Activated naive CD4-positive, alpha-beta T cell treated with anti-CD3 and anti-CD28 coated beads, Interleukin-2, amount 50 U/mL, for 24 hours (primary cell): ENCODE measurements around the gene KIAA0753.

ENCODE experiments used
- H3K27ac Mint-ChIP-seq: one replicate; pipeline ENCODE4 v1.8.0; 2021; ENCODE audit warnings: mild to moderate bottlenecking, mixed read lengths
- H3K27me3 Mint-ChIP-seq: one replicate; pipeline ENCODE4 v1.8.0; 2021; ENCODE audit warnings: mixed read lengths
- H3K36me3 Mint-ChIP-seq: one replicate; pipeline ENCODE4 v1.8.0; 2021; ENCODE audit warnings: mixed read lengths
- H3K4me1 Mint-ChIP-seq: one replicate; pipeline ENCODE4 v1.8.0; 2021; ENCODE audit warnings: mixed read lengths
- H3K4me3 Mint-ChIP-seq: one replicate; pipeline ENCODE4 v1.8.0; 2021; ENCODE audit warnings: mild to moderate bottlenecking, mixed read lengths
- H3K9me3 Mint-ChIP-seq: one replicate; pipeline ENCODE4 v1.8.0; 2021; ENCODE audit warnings: mixed read lengths

KIAA0753 gene

GRCh38 chr17:6546069-6546718 is 94.3 kb downstream of the KIAA0753 start:
- H3K36me3 Mint-ChIP-seq = no peaks in the 10 kb centered on the region
- no peak overlapping the region for H3K27ac Mint-ChIP-seq
- no peaks in the 10 kb centered on the region for H3K9me3 Mint-ChIP-seq
- H3K4me3 Mint-ChIP-seq = no peak overlapping the region
- peaks cover 9% of the 10 kb centered on the region for H3K4me1 Mint-ChIP-seq
- H3K27me3 Mint-ChIP-seq = no peaks in the 10 kb centered on the region

DNA sequence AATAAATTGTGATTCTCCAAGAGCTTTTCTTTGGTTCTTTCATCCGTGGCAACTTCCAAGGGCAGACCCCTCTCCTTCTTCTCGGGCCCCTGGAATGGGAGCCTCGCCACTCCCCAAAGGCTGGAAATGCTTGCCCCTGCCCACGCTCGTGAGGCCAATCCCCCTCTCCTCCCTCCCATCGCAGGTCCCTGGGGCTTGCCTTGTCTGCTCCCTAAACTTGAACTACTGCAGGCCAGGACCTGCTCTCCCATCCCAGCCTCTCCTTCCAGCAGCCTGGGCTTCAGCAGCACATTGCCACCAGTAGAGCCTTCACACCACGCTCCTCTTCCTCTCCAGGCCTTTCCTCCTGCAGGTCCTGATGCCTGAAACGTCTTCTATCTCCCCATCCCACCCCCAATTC is 95.2 kb downstream of the KIAA0753 start:
- no peaks in the 10 kb centered on the region for H3K9me3 Mint-ChIP-seq
- no peaks in the 10 kb centered on the region for H3K27me3 Mint-ChIP-seq
- H3K36me3 Mint-ChIP-seq = no peaks in the 10 kb centered on the region
- no peak overlapping the region for H3K4me3 Mint-ChIP-seq
- H3K4me1 Mint-ChIP-seq = peaks cover 9% of the 10 kb centered on the region
- H3K27ac Mint-ChIP-seq = no peak overlapping the region

DNA sequence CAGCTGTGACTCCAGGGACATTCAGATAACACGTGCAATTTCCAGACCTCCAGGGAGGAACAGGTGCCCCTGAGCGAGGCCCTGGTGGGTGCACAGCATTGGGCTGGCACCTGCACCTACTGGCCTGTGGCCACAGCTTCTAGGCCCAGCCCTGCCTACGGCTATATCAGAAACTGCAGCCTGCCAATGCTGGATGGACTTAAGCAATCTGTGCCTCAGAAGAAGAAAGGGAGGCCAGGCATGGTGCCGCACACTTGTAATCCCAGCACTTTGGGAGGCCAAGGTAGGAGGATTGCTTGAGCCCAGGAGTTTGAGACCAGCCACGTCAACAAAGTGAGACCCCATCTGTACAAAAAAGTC is 96.5 kb downstream of the KIAA0753 start:
- H3K9me3 Mint-ChIP-seq = no peaks in the 10 kb centered on the region

GRCh38 chr17:6543079-6544010 is 97.2 kb downstream of the KIAA0753 start:
- Mint-ChIP-seq H3K27me3 (peaks cover 2% of the 10 kb centered on the region), H3K4me1 (peaks cover 3% of the 10 kb centered on the region), H3K36me3 (no peaks in the 10 kb centered on the region), H3K27ac (no peak overlapping the region), H3K4me3 (no peak overlapping the region), H3K9me3 (no peaks in the 10 kb centered on the region)

More for the DNA sequence above, 96.5 kb downstream of the KIAA0753 start:
- Mint-ChIP-seq H3K27me3 (peaks cover 2% of the 10 kb centered on the region), H3K4me3 (no peak overlapping the region), H3K4me1 (peaks cover 9% of the 10 kb centered on the region), H3K36me3 (no peaks in the 10 kb centered on the region), H3K27ac (no peak overlapping the region)

DNA sequence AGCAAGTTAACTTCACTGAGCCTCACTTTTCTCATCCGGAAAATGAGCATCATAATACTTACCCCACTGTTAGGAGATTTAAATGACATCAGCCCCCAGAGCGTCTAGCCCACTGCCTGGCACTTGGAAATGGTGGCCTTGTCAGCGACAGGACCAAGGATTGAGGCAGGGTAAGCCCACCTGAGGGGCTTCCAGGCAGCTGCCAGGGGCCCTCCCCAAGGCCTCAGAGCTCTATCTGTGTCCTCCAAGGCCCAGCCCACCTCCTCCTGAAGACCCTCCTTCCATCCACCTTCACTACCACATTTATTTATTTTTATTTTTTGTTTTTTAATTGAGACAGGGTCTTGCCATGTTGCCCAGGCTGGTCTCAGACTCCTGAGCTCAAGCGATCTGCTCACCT is 97.9 kb downstream of the KIAA0753 start:
- H3K36me3 Mint-ChIP-seq = peaks cover 1% of the 10 kb centered on the region
- H3K27ac Mint-ChIP-seq = no peak overlapping the region
- no peaks in the 10 kb centered on the region for H3K9me3 Mint-ChIP-seq
- no peaks in the 10 kb centered on the region for H3K4me1 Mint-ChIP-seq
- H3K4me3 Mint-ChIP-seq = no peak overlapping the region
- H3K27me3 Mint-ChIP-seq = peaks cover 2% of the 10 kb centered on the region

- Mint-ChIP-seq H3K27me3 (peaks cover 2% of the 10 kb centered on the region), H3K4me3 (no peak overlapping the region), H3K27ac (no peak overlapping the region), H3K9me3 (no peaks in the 10 kb centered on the region), H3K36me3 (peaks cover 2% of the 10 kb centered on the region), H3K4me1 (no peaks in the 10 kb centered on the region)
Observed at GRCh38 chr17:6541886-6542285, 98.6 kb downstream of the KIAA0753 start.

DNA sequence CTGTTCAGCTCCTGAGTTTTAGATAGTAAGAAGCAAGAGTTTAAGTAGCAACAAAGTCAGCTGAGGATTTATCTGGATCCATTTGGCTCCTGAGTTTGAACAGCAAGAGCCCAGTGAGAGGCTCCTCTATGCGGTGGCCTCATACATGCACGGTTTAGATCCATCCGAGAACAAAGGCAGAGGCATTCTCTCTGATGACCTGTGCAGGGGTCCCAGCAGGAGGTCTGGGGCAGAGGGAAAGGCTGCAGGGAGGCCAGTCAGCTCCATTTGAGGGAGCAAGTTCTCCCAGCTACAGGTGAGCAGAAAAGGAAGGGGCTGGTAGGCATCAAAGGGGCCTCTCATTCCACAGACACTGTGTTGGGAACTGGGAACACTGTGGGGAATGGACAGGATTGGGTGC is 100.6 kb downstream of the KIAA0753 start:
- H3K36me3 Mint-ChIP-seq = peaks cover 2% of the 10 kb centered on the region
- H3K4me1 Mint-ChIP-seq = no peaks in the 10 kb centered on the region
- peaks cover 2% of the 10 kb centered on the region for H3K27me3 Mint-ChIP-seq
- no peaks in the 10 kb centered on the region for H3K9me3 Mint-ChIP-seq
- H3K27ac Mint-ChIP-seq = no peak overlapping the region
- no peak overlapping the region for H3K4me3 Mint-ChIP-seq

DNA sequence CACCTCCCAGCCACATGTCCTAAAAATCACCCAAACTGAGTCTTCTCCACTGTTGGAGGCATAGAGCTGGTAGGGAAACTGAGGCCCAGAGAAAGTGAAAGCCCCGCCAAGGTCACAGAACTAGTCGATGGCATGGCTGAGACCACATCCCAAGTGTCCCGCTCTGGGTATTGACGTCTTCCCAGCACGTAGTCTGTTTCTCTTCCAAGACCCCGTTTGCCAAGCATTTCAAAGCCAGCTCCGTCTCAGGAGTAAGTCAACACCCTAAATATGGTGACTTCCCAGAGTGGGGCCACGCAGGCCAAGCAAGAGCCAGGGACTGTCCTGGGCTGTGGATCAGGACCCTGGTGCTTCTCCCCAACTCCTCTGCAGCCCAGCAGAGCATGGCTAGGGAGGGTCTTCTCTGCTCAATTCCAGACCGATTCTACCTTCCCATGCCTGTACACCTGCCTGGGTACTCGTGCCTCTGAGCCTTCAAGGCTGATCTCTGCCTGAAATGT is 103.9 kb downstream of the KIAA0753 start:
- Mint-ChIP-seq H3K27me3 (peaks cover 2% of the 10 kb centered on the region), H3K4me1 (no peaks in the 10 kb centered on the region), H3K27ac (no peak overlapping the region), H3K36me3 (peaks cover 2% of the 10 kb centered on the region), H3K4me3 (no peak overlapping the region), H3K9me3 (no peaks in the 10 kb centered on the region)

- peaks cover 2% of the 10 kb centered on the region for H3K36me3 Mint-ChIP-seq
- peaks cover 2% of the 10 kb centered on the region for H3K27me3 Mint-ChIP-seq
- H3K27ac Mint-ChIP-seq = no peak overlapping the region
- H3K4me1 Mint-ChIP-seq = no peaks in the 10 kb centered on the region
- H3K4me3 Mint-ChIP-seq = no peak overlapping the region
- H3K9me3 Mint-ChIP-seq = no peaks in the 10 kb centered on the region
Observed at GRCh38 chr17:6536053-6536452, 104.5 kb downstream of the KIAA0753 start.

- no peak overlapping the region for H3K27ac Mint-ChIP-seq
- H3K36me3 Mint-ChIP-seq = peaks cover 2% of the 10 kb centered on the region
- H3K27me3 Mint-ChIP-seq = peaks cover 2% of the 10 kb centered on the region
Observed at GRCh38 chr17:6534846-6535514, 105.5 kb downstream of the KIAA0753 start.

GRCh38 chr17:6532441-6532885 is 108.0 kb downstream of the KIAA0753 start:
- no peak overlapping the region for H3K4me3 Mint-ChIP-seq
- H3K9me3 Mint-ChIP-seq = no peaks in the 10 kb centered on the region
- H3K27ac Mint-ChIP-seq = no peak overlapping the region
- H3K4me1 Mint-ChIP-seq = no peaks in the 10 kb centered on the region
- H3K36me3 Mint-ChIP-seq = no peaks in the 10 kb centered on the region
- no peaks in the 10 kb centered on the region for H3K27me3 Mint-ChIP-seq

More at GRCh38 chr17:6534846-6535514, 105.5 kb downstream of the KIAA0753 start:
- Mint-ChIP-seq H3K9me3 (no peaks in the 10 kb centered on the region), H3K4me1 (no peaks in the 10 kb centered on the region), H3K4me3 (no peak overlapping the region)

DNA sequence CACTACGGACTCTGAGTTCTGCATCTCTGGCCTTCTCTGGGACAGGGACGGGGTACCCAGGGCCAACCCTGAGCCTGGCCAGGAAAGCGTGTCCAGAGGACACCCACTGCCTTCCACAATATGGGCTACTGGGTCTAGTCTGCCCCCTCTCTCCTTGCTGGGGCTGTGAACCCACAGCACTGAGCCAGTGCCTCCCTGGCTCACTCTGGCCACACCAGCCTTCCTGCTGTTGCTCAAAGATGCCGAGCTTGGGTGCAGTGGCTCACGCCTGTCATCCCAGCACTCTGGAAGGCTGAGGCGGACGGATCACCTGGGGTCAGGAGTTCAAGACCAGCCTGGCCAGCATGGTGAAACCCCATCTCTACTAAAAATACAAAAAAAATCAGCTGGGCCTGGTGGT is 108.9 kb downstream of the KIAA0753 start:
- H3K9me3 Mint-ChIP-seq = no peaks in the 10 kb centered on the region
- H3K4me3 Mint-ChIP-seq = no peak overlapping the region
- no peak overlapping the region for H3K27ac Mint-ChIP-seq
- H3K36me3 Mint-ChIP-seq = no peaks in the 10 kb centered on the region
- no peaks in the 10 kb centered on the region for H3K27me3 Mint-ChIP-seq
- H3K4me1 Mint-ChIP-seq = no peaks in the 10 kb centered on the region

- no peaks in the 10 kb centered on the region for H3K36me3 Mint-ChIP-seq
- H3K4me3 Mint-ChIP-seq = no peak overlapping the region
- no peak overlapping the region for H3K27ac Mint-ChIP-seq
- no peaks in the 10 kb centered on the region for H3K9me3 Mint-ChIP-seq
- no peaks in the 10 kb centered on the region for H3K4me1 Mint-ChIP-seq
- no peaks in the 10 kb centered on the region for H3K27me3 Mint-ChIP-seq
Observed at GRCh38 chr17:6530324-6530920, 110.1 kb downstream of the KIAA0753 start.

DNA sequence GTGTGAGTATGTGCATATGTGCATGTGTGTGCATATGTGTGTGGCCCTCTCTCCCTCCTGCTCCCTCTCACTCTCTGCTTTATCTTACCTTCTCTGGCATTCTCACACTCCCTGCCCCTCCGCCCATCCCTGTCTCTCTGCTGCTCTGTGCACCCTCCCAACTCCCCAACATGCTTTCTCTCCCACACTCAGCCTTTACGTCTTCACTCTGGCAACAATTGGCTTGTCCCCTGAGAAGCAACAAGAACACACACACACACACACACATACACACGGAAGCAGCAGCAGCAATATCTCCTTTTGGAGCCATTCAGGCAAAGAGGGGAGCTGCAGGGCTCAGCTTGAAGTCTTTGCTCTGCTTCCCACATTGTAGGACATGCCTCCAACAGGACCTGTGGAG is 112.0 kb downstream of the KIAA0753 start:
- Mint-ChIP-seq H3K4me1 (no peaks in the 10 kb centered on the region), H3K27me3 (no peaks in the 10 kb centered on the region), H3K36me3 (no peaks in the 10 kb centered on the region), H3K27ac (no peak overlapping the region), H3K9me3 (no peaks in the 10 kb centered on the region), H3K4me3 (no peak overlapping the region)
